ENCODE results near the gene BDH1. TPM values are rescaled to one million over a fixed set of nuclear protein-coding genes. Genes with fewer than 3 reads are reported as not detected.

BDH1 gene
- total RNA-seq, 4 donors from 2014 or later, result 120 to 269 (median 163) TPM

GRCh38 chr3:197554196-197554561 is 1.6 kb downstream of the BDH1 start:
- peaks cover 0 to 19% (median 0%) of the 10 kb centered on the region in 4 donors for H3K4me1 ChIP-seq
- H3K4me3 ChIP-seq, result peak overlapping the region; percentile 56 to 89 (median 82)
- TF ChIP-seq CTCF (IDR thresholded peaks at IDR 0.05) (no peak), POLR2A (IDR thresholded peaks at IDR 0.05) (no peak)
- peak overlapping the region; percentile 87 to 98 (median 93) for H3K27ac ChIP-seq
- DNase-seq, result no peak
- H3K27me3 ChIP-seq, result no peaks in the 10 kb centered on the region
- no peaks in the 10 kb centered on the region for H3K9me3 ChIP-seq
- no peaks in the 10 kb centered on the region for H3K36me3 ChIP-seq

GRCh38 chr3:197552198-197552597 is 3.6 kb downstream of the BDH1 start:
- no peak for TF ChIP-seq POLR2A (IDR thresholded peaks at IDR 0.05)
- no peak for TF ChIP-seq CTCF (IDR thresholded peaks at IDR 0.05)
- no peak for DNase-seq
- Histone ChIP-seq H3K36me3 (no peaks in the 10 kb centered on the region), H3K27me3 (no peaks in the 10 kb centered on the region), H3K4me3 (no peak overlapping the region), H3K9me3 (no peaks in the 10 kb centered on the region), H3K27ac (no peak overlapping the region), H3K4me1 (peaks cover 0 to 34% (median 2%) of the 10 kb centered on the region in 4 donors)

GRCh38 chr3:197550489-197550888 is 5.3 kb downstream of the BDH1 start:
- no peaks in the 10 kb centered on the region for H3K27me3 ChIP-seq
- no peak overlapping the region for H3K27ac ChIP-seq
- H3K36me3 ChIP-seq, result peaks cover 0 to 8% (median 0%) of the 10 kb centered on the region in 3 donors
- no peak overlapping the region for H3K4me3 ChIP-seq
- no peak for DNase-seq
- TF ChIP-seq POLR2A (IDR thresholded peaks at IDR 0.05) (no peak), CTCF (IDR thresholded peaks at IDR 0.05) (no peak)
- peaks cover 0 to 35% (median 3%) of the 10 kb centered on the region in 4 donors for H3K4me1 ChIP-seq
- no peaks in the 10 kb centered on the region for H3K9me3 ChIP-seq

GRCh38 chr3:197549261-197549885 is 6.4 kb downstream of the BDH1 start:
- peaks cover 0 to 34% (median 3%) of the 10 kb centered on the region in 4 donors for H3K4me1 ChIP-seq
- no peak for DNase-seq
- no peaks in the 10 kb centered on the region for H3K27me3 ChIP-seq
- no peak overlapping the region for H3K27ac ChIP-seq
- H3K36me3 ChIP-seq, result peaks cover 0 to 19% (median 0%) of the 10 kb centered on the region in 3 donors
- TF ChIP-seq POLR2A (IDR thresholded peaks at IDR 0.05) (no peak), CTCF (IDR thresholded peaks at IDR 0.05) (no peak)
- no peak overlapping the region for H3K4me3 ChIP-seq
- H3K9me3 ChIP-seq, result no peaks in the 10 kb centered on the region

- Histone ChIP-seq H3K4me3 (no peak overlapping the region), H3K4me1 (peaks cover 0 to 26% (median 3%) of the 10 kb centered on the region in 4 donors), H3K27ac (peak overlapping the region in 3 of 4 donors; percentile 14 to 75 (median 39)), H3K36me3 (peaks cover 0 to 33% (median 0%) of the 10 kb centered on the region in 3 donors), H3K27me3 (no peaks in the 10 kb centered on the region), H3K9me3 (no peaks in the 10 kb centered on the region)
- TF ChIP-seq CTCF (IDR thresholded peaks at IDR 0.05) (peak in 3 of 6 experiments; percentile 24 to 43 (median 38)), POLR2A (IDR thresholded peaks at IDR 0.05) (peak in 1 of 2 donors; percentile 38)
- peak in 2 of 3 donors; percentile 67 to 68 for DNase-seq
Measured at GRCh38 chr3:197547306-197548011, 8.3 kb downstream of the BDH1 start.

Measured in Peyer's patch (tissue), 4 donors.